ENCODE results near the gene DOK7. TPM values are rescaled to one million over a fixed set of nuclear protein-coding genes. Genes with fewer than 3 reads are reported as not detected.
A peak's percentile ranks its signal among the peaks of the same experiment; 100 is the strongest.
"Not testable (repeated sequence)": the region's sequence is repeated elsewhere in the genome, so short reads cannot be mapped to it uniquely, and the experiment has no call there.

DOK7 gene
- total RNA-seq, 2 donors from 2014 or later: 0.80 to 1.5 TPM

GRCh38 chr4:3530663-3531254 lies 67.7 kb downstream of the DOK7 start:
- no peaks in the 10 kb centered on the region for H3K9me3 ChIP-seq
- DNase-seq: no peak
- TF ChIP-seq, protein P1, sequence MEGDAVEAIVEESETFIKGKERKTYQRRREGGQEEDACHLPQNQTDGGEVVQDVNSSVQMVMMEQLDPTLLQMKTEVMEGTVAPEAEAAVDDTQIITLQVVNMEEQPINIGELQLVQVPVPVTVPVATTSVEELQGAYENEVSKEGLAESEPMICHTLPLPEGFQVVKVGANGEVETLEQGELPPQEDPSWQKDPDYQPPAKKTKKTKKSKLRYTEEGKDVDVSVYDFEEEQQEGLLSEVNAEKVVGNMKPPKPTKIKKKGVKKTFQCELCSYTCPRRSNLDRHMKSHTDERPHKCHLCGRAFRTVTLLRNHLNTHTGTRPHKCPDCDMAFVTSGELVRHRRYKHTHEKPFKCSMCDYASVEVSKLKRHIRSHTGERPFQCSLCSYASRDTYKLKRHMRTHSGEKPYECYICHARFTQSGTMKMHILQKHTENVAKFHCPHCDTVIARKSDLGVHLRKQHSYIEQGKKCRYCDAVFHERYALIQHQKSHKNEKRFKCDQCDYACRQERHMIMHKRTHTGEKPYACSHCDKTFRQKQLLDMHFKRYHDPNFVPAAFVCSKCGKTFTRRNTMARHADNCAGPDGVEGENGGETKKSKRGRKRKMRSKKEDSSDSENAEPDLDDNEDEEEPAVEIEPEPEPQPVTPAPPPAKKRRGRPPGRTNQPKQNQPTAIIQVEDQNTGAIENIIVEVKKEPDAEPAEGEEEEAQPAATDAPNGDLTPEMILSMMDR (IDR thresholded peaks at IDR 0.05): no peak
- peaks cover 12% of the 10 kb centered on the region for H3K4me1 ChIP-seq
- H3K36me3 ChIP-seq: no peaks in the 10 kb centered on the region
- intact Hi-C loops (cut with DNase I): no loop called here
- H3K27ac ChIP-seq: no peak overlapping the region
- peak overlapping the region; percentile 2 to 73 for H3K9ac ChIP-seq (ENCODE audit: low read depth in 2 of 2, low read length in 2 of 2)
- H3K27me3 ChIP-seq: no peaks in the 10 kb centered on the region
- H3K4me3 ChIP-seq: peak overlapping the region; percentile 95

DNA sequence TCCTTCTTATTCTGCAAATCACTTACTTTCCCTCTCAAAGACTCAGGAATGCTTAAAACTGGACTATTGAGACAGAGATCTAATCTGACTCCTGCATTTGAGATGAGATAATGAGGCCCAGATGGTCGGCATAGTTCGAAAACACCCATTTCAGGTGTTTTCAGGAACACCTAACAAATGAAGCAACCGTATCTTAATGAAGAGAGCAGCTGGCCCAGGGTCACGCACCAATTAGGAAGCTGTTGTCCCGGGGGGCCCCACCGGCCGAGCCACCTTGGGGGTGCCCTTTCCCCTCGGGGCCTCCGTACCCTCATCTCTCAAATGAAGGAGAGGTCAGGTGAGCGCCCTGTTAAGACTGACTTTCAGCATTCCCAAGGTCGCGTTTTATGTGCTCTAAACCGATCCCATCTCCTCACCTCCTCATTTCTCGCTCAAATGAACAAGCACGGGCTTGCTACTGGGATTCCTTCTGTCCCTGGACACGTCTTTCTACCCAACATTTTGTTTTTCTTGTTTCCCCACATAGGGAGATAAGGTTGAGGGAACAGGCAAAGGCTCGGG lies 68.3 kb downstream of the DOK7 start:
- Histone ChIP-seq H3K36me3 (no peaks in the 10 kb centered on the region), H3K27me3 (no peaks in the 10 kb centered on the region)

DNA sequence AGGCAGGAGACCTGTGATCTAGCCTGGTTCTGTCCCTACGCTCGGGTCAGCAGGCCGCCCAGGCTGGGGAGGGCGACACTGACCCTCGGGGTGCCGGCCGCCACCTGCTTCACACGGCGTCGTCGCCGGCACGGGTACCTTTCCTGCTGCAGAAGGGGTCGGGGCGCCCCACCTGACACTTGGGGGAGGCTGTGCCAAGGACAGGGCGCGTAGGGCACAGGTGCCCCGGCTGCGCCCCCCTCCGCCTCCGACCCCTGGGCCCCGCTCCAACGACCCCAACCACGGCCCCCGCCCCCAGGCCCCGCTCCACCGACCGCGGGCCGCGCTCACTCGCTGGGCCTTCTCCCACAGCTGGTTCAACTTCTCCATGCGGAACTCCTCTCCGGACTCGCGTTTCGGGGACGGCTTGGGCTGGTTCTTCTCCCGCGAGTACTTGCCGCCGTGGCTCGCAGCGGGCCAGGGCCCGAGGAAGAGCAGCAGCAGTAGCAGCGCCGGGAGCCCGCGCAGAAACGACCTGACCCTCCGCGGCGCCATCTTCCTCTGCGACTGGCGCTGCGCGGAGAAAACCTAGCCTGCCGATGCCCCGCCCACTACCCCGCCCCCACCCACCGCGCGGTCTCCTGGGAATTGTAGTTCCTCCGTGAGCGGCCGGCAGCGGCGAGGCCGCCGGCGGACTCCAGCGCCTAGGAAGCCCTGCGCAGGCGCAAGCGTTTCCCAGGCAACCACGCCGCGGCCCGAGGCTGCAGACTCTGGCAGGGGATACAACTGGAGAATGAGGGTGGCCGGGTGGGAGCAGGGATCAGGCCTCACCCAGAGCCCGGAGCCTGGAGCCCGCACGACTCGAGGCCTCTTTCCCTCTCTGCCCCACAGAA lies 69.0 kb downstream of the DOK7 start, which contains the start of gene LRPAP1:
TSS of gene LRPAP1 (minus strand) at position 544 of the 872 bp plus-strand sequence. CDS start at position 534, 10 bp downstream.
- H3K27me3 ChIP-seq: no peaks in the 10 kb centered on the region
- no peak within 1 kb of the TSS for H3K27ac ChIP-seq
- H3K4me3 ChIP-seq: peak within 1 kb of the TSS; percentile 95
- TF ChIP-seq, protein P1 (IDR thresholded peaks at IDR 0.05): no peak
- peak; percentile 94 for DNase-seq
- no peaks in the 10 kb centered on the region for H3K36me3 ChIP-seq
- H3K9me3 ChIP-seq: no peaks in the 10 kb centered on the region
- peaks cover 12% of the 10 kb centered on the region for H3K4me1 ChIP-seq
- peak within 1 kb of the TSS; percentile 73 to 86 for H3K9ac ChIP-seq (ENCODE audit: low read depth in 2 of 2, low read length in 2 of 2)
- intact Hi-C loops (cut with DNase I): no loop called here

More for the DNA sequence above, 68.3 kb downstream of the DOK7 start:
- Histone ChIP-seq H3K4me1 (peaks cover 12% of the 10 kb centered on the region), H3K4me3 (peak overlapping the region; percentile 95), H3K9ac (ENCODE audit: low read depth in 2 of 2, low read length in 2 of 2) (peak overlapping the region; percentile 73 to 86), H3K27ac (no peak overlapping the region), H3K9me3 (no peaks in the 10 kb centered on the region)
- TF ChIP-seq, protein P1 (IDR thresholded peaks at IDR 0.05): no peak
- DNase-seq: no peak
- intact Hi-C loops (cut with DNase I): no loop called here

DNA sequence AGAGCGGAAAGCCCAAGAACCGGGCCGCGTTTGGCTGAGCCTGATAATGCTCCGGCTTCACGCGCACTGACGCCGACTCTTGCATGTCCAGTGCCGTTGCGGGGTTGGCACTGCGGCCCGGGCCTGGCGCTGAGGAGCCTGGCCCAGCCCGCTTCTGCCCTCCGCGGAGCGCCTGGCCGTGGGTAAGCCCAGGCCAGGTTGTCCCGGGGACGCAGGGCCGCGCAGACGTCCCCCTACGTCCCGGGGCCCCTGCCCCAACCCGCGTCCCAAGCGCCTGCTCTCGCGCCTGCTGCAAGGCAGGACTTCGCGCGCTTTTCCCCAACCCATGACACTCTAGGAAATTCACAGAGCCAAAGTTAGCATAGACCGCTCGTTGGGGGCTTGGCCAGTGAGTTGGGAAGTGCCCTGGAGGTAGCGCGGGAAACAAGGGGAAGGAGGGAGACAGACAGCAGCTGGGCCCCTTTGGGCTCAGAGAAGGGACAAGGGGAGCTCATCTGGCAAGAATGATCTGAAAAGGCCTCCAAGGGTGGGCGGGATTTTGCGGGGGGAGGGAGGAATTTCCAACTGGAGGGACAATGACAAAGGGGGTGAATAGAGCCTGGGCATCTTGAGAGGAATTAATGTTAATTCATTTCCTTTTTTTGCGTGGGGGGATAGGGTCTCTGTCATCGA lies 69.8 kb downstream of the DOK7 start:
- no peaks in the 10 kb centered on the region for H3K36me3 ChIP-seq
- peak overlapping the region; percentile 2 to 30 for H3K9ac ChIP-seq (ENCODE audit: low read depth in 2 of 2, low read length in 2 of 2)
- H3K27ac ChIP-seq: no peak overlapping the region
- no peaks in the 10 kb centered on the region for H3K9me3 ChIP-seq
- peak; percentile 32 for DNase-seq
- intact Hi-C loops (cut with DNase I): no loop called here
- H3K4me3 ChIP-seq: peak overlapping the region; percentile 95
- TF ChIP-seq, protein P1 (IDR thresholded peaks at IDR 0.05): no peak
- H3K27me3 ChIP-seq: no peaks in the 10 kb centered on the region
- H3K4me1 ChIP-seq: peaks cover 12% of the 10 kb centered on the region

GRCh38 chr4:3533423-3533820 lies 70.3 kb downstream of the DOK7 start:
- peaks cover 12% of the 10 kb centered on the region for H3K4me1 ChIP-seq
- intact Hi-C loops (cut with DNase I): no loop called here

GRCh38 chr4:3535812-3536211 lies 72.7 kb downstream of the DOK7 start:
- H3K4me3 ChIP-seq; H3K4me1 ChIP-seq; H3K27me3 ChIP-seq; DNase-seq; H3K27ac ChIP-seq; H3K9me3 ChIP-seq; H3K9ac ChIP-seq (ENCODE audit: low read depth in 2 of 2, low read length in 2 of 2); intact Hi-C loops (cut with DNase I); H3K36me3 ChIP-seq: not testable (repeated sequence)

More at GRCh38 chr4:3533423-3533820, 70.3 kb downstream of the DOK7 start:
- H3K4me3 ChIP-seq: no peak overlapping the region
- no peaks in the 10 kb centered on the region for H3K36me3 ChIP-seq
- no peaks in the 10 kb centered on the region for H3K27me3 ChIP-seq
- DNase-seq: no peak
- TF ChIP-seq, protein P1 (IDR thresholded peaks at IDR 0.05): no peak
- no peak overlapping the region for H3K9ac ChIP-seq (ENCODE audit: low read depth in 2 of 2, low read length in 2 of 2)
- H3K27ac ChIP-seq: no peak overlapping the region
- H3K9me3 ChIP-seq: no peaks in the 10 kb centered on the region

- intact Hi-C loops (cut with DNase I); H3K4me3 ChIP-seq: not testable (repeated sequence)
Measured at GRCh38 chr4:3538906-3539305, 75.8 kb downstream of the DOK7 start.

More at GRCh38 chr4:3538906-3539305, 75.8 kb downstream of the DOK7 start:
- H3K9ac ChIP-seq (ENCODE audit: low read depth in 2 of 2, low read length in 2 of 2); H3K27me3 ChIP-seq; H3K27ac ChIP-seq; H3K36me3 ChIP-seq; H3K9me3 ChIP-seq; H3K4me1 ChIP-seq; DNase-seq: not testable (repeated sequence)
